Measurements from ENCODE around the gene ZFR2. TPM values are rescaled to one million over a fixed set of nuclear protein-coding genes. Genes with fewer than 3 reads are reported as not detected.

Gene ZFR2
- total RNA-seq, 1 donor from 2014 or later = 4.7 TPM

DNA sequence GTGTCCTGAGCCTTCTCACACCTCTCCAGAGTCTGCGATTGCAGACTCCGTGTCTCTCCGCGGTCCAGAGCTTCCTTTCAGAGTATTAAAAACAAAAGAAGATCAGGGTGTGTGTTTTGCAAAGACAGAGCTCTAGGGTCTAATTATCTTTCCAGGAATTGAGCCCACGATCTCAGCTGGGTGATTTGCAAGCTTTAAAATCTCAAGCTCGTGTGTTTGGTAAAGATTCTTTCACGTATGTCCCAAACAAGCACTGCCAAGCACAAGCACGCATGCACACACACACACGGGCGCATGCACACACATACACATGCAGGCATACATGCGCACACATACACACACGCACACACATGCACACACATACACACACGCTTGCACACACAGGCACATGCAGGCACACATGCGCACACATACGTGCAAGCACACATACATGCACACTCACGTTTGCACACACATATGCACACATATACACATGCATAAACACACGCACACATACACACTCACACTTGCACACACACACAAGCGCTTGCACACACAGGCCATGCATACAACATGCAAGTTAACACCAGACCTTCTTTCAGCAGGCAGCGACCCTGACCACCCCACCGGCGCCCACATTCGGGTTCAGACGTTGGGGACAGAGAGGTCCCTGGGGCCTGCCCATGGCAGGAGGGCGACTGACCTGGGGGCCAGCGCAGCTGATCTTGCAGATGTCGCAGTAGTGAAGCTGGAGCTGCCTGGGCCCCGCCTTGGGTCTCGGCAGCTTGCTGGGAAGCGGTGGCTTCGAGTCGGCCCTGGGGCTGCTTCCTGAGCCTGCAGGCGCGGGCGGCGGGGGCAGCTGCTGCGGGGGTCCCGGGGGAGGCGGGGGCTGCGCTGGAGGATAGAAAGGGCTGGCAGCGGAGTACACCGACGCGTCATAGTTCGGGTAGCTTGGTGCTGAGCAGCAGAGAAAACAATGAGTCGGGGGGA, 37.9 kb downstream of the ZFR2 start:
- Mint-ChIP-seq H3K9me3 (no peaks in the 10 kb centered on the region), H3K36me3 (no peaks in the 10 kb centered on the region), H3K27ac (no peak overlapping the region), H3K4me3 (no peak overlapping the region), H3K27me3 (peaks cover 3% of the 10 kb centered on the region), H3K4me1 (ENCODE audit: unreplicated experiment) (no peaks in the 10 kb centered on the region)
- DNase-seq (ENCODE audit: extremely low spot score, unreplicated experiment) = no peak
- TF ChIP-seq, protein P1, sequence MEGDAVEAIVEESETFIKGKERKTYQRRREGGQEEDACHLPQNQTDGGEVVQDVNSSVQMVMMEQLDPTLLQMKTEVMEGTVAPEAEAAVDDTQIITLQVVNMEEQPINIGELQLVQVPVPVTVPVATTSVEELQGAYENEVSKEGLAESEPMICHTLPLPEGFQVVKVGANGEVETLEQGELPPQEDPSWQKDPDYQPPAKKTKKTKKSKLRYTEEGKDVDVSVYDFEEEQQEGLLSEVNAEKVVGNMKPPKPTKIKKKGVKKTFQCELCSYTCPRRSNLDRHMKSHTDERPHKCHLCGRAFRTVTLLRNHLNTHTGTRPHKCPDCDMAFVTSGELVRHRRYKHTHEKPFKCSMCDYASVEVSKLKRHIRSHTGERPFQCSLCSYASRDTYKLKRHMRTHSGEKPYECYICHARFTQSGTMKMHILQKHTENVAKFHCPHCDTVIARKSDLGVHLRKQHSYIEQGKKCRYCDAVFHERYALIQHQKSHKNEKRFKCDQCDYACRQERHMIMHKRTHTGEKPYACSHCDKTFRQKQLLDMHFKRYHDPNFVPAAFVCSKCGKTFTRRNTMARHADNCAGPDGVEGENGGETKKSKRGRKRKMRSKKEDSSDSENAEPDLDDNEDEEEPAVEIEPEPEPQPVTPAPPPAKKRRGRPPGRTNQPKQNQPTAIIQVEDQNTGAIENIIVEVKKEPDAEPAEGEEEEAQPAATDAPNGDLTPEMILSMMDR (conservative IDR thresholded peaks at IDR 0.05) = no peak

DNA sequence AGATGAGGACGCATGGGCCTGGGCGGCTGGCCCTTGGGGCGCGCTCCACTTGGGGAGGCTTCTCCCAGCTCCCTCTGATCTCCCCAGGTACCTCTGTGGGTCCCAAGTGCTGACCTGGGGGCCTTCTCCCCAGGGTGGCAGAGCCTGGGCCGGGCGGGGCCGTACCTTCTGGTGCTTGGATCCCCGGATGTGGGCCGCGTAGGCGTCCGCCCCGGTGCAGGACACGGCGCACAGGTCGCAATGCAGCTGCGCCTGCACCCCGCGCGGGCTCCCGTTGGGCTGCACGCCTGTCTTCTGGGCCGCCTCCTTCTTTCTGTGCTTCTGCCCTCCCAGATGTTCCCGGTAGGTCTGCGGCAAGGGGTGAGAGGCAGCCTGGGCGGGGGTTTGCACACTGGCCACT, 41.5 kb downstream of the ZFR2 start:
- H3K4me1 Mint-ChIP-seq (ENCODE audit: unreplicated experiment) = no peaks in the 10 kb centered on the region
- peaks cover 11% of the 10 kb centered on the region for H3K27me3 Mint-ChIP-seq
- H3K36me3 Mint-ChIP-seq = no peaks in the 10 kb centered on the region
- H3K4me3 Mint-ChIP-seq = no peak overlapping the region
- DNase-seq (ENCODE audit: extremely low spot score, unreplicated experiment) = no peak
- no peak overlapping the region for H3K27ac Mint-ChIP-seq
- no peaks in the 10 kb centered on the region for H3K9me3 Mint-ChIP-seq
- TF ChIP-seq, protein P1 (conservative IDR thresholded peaks at IDR 0.05) = no peak

DNA sequence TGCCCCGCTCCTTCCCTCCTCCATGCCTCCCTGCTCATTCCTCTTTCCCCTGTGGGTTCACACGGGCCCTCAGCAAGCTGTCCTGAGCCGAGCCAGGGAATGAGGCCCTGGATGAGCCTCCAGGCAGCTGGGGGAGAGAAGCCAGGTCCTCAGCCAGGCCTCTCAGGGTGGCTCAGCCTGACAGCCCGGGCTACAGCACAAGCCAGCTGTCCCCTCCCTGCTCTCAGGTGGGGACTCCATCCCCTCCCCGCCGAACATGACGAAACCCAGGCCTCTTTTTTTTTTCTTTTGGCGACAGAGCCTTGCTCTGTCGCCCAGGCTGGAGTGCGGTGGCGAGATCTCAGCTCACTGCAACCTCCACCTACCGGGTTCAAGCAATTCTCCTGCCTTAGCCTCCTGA, 42.7 kb downstream of the ZFR2 start:
- Mint-ChIP-seq H3K36me3 (no peaks in the 10 kb centered on the region), H3K27me3 (peaks cover 11% of the 10 kb centered on the region), H3K4me3 (no peak overlapping the region), H3K9me3 (no peaks in the 10 kb centered on the region), H3K4me1 (ENCODE audit: unreplicated experiment) (no peaks in the 10 kb centered on the region), H3K27ac (no peak overlapping the region)
- DNase-seq (ENCODE audit: extremely low spot score, unreplicated experiment) = no peak
- TF ChIP-seq, protein P1 (conservative IDR thresholded peaks at IDR 0.05) = no peak

DNA sequence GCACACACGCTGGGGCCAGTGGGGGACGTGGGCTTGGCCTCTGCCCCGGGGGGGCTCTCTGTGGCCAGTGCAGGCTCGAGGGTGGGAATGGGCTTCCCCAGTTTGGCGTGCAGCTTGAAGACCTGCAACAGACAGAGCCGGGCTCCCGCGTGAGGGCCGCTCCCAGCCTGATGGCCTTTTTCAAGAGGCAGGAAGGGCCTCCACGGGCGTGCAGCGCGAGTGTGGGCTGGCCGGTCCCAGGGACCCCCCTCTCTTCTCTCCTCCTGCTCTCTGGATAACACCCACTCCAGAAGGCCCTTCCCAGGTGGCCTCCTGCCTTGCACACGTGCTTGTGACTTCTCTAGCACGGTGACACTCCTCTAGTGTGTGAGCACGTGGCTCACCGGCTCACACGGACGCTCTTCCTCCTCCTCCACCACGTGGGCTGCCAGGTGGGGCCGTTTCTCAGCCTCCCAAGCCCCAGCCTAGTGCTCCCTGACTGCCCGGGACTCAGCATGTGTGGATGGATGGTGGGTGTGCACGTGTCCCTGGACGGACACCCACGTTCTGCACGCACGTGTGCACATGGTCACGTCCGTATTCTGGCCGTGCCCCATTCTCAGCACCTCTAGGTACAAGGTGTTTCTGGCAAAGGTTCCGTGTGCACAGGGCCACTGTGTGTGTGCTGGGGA, 43.4 kb downstream of the ZFR2 start:
- no peak overlapping the region for H3K4me3 Mint-ChIP-seq
- H3K36me3 Mint-ChIP-seq = no peaks in the 10 kb centered on the region
- no peaks in the 10 kb centered on the region for H3K4me1 Mint-ChIP-seq (ENCODE audit: unreplicated experiment)
- TF ChIP-seq, protein P1 (conservative IDR thresholded peaks at IDR 0.05) = no peak
- H3K9me3 Mint-ChIP-seq = no peaks in the 10 kb centered on the region
- peaks cover 11% of the 10 kb centered on the region for H3K27me3 Mint-ChIP-seq
- no peak overlapping the region for H3K27ac Mint-ChIP-seq
- no peak for DNase-seq (ENCODE audit: extremely low spot score, unreplicated experiment)

DNA sequence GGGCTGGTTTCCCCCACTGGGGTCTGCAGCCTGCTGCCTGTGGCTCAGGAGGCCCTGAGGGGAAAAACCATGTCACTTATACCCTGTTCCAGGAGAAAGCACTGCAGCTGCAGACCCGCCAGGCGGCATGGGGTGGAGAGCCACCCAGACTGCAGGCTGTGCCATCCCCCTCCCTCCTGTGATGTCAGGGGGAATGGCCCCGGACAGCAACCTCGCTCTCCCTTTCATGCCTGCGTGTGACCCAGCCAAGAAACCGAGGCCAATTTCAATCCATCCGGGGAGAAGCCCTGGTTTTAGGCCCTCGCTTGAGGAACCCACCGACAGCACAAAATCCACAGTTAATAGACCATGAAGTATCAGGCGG, 45.5 kb downstream of the ZFR2 start:
- H3K27ac Mint-ChIP-seq = no peak overlapping the region
- no peaks in the 10 kb centered on the region for H3K4me1 Mint-ChIP-seq (ENCODE audit: unreplicated experiment)
- no peak for DNase-seq (ENCODE audit: extremely low spot score, unreplicated experiment)
- no peaks in the 10 kb centered on the region for H3K36me3 Mint-ChIP-seq
- H3K4me3 Mint-ChIP-seq = no peak overlapping the region
- no peaks in the 10 kb centered on the region for H3K9me3 Mint-ChIP-seq
- H3K27me3 Mint-ChIP-seq = peaks cover 10% of the 10 kb centered on the region
- TF ChIP-seq, protein P1 (conservative IDR thresholded peaks at IDR 0.05) = no peak
